NCI-H2196 (cell line): ENCODE data around the gene ZNF112.
"Not testable (repeated sequence)": the region's sequence is repeated elsewhere in the genome, so short reads cannot be mapped to it uniquely, and the experiment has no call there.

ENCODE experiments used
- DNase-seq: peaks from one replicate; lab custom pipeline; 2025; ENCODE audit not compliant: unreplicated experiment; lab: John Stamatoyannopoulos, UW

The ZNF112 gene

DNA sequence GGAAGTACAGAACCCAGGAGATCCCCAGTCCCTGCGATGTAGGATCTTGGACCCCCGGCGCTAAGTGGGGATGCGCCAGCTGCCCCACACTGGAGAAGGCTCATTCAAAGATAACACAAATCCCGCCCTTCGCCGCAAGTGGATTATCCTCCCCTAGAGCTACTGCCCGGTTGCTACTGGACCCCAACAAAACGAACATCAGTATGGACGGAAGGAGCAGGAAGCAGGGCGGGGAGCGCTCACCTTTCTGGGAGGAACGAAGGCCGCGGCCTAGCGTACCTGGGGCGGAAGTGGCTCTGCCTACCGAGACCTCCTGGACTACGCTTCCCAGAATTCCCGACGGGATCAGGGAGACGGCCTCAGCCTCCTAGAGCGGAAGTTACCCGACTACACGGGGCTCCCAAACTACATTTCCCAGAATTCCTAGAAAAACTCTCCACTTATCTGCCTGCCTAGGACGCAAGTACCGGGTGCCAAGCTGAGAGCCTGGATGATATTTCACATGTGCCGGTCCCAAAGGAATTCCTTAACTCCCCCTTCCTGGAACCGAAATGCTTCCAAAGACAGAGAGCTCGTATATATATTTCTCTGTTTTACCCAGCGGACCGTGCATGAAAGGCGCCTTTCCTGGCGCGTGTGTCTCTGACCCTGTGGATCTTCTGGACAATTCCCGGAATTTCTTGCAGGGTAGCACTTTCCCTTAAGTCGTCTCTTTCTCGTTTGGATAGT, at the start of gene ZNF112:
Gene ZNF112 (minus strand): TSS at position 298 of the 729 bp plus-strand sequence. CDS start 16,141 bp downstream, outside the sequence.
- peak; percentile 95 for DNase-seq

DNA sequence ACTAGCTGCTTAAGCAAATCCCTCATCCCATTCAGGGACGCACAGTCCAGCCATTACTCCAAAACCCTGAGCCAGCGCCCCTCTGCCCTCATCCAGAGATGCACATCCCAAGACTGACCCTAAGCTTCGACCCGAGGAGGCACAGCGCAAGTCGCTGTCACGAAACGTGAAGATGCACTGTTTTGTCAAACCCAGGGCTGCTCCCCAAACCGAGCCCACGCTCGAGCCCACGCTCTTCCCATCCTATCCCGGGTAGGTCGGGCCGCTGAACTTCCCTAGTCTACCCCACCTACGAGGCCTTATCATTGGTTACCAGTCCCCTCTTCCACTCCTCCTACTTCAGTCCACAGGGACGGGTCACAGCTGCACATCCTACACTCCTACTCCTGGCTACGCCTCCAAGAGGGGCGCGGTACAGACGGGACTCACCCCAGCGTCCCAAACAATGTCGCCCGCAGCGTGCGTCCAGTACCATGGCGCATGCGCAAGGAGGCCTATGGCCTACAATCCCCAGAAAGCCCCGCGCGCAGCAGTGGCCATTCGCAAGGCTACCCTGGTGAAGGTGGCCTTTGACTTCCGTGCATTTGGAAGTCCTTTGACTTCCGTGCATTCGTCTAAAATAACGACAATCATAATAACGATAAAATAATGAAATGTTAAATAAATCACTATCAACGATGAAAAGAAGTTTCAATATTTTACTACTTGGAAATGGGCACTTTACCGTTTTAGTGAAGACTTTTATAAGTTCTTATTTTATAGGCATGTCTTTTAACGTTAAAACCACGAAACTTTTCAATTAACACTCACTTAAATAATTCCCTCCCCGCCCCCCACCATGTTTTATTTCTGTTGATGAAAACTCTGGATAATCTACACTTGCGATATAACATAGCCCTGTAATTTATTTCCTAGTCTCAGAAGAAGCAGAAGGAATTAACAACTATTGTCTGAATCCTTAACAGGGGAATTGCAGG, 44.9 kb upstream of the ZNF112 start, which contains the start of gene ZNF285:
Gene ZNF285 (minus strand): TSS at position 470 of the 977 bp plus-strand sequence. CDS start 4,395 bp downstream, outside the sequence.
- no peak for DNase-seq

DNA sequence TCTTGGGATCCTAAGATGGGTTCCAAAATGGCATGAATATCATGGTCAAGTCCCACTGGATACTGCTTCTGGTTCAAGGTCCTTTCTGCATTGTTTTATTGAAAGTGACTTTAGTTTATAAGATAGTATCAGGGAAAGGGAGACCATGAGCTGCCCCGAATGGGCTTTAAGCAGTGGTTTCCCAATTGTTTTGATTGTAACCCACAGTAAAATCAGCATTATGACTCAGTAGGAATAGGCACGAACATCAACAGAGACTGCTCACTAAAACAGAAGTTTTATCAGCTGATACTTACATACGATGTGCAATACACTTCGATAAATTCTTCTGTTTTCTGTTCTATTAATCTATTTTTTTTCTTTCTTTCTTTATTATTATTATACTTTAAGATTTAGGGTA, 32.8 kb upstream of the ZNF112 start:
- DNase-seq: not testable (repeated sequence)

DNA sequence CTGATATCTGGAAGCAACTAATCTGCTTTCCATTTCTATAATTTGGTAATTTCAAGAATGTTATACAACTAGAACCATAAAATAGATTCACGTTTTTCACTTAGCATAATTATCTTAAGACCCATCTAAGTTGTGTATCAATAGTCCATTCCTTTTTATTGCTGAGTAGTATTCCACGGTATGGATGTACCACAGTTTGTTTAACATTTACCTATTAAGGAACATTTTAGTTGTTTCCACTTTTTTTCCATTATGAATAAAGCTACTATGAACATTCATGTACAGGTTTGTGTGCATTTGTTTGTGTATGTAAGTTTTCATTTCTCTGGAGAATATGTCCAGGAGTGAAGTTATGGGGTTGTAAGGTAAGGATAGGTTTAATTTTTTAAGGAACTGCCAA, 18.3 kb upstream of the ZNF112 start:
- no peak for DNase-seq

DNA sequence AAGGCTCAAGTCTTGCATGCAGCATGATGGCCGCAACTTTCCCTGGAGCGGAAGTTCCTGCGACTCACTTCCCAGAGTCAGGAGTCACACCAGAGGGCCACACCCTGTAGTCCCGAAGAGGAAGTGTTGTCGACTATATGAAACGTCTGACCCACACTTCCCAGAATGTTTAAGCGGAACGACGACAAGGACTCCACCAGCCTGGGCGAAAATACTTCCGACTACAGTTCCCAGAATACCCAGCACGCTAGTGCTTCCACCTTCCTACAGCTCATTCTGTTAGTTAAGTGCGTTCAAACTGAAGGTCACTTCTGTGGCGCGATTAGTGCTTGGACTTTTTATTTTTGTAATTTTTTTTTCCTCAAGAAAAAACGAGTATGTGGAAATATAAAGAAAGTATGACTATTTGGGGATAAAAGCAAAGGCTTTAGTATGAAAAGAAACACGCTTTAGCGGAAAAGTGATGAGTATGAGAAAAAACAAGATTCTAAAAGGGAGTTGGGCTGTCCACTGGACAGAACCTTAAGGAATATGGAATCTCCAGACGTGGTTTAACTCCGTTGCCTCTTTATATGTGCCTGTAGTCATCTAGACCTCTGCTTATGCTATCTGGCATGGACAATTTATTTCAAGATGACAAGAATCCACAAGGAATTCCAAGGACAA, 15.5 kb upstream of the ZNF112 start:
- DNase-seq: no peak

DNA sequence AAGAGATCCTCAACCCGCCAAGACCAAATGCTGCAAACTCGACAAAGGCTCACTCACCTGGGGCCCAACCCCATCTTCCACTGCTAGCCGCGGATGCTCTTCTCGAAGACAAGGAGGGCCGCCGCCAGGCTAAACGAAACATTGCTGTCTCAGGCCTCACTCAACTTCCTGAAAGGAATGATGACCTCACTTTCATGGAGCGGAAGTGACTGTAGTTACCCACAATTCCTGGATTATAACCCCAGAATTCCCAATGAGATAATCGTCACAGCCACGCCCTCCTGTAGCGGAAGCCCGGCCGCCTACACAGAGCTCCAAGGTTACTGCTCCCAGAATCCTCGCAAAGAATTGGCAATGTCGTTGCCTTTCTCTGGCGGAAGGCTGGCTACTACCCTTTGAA, 10.5 kb upstream of the ZNF112 start:
- no peak for DNase-seq

DNA sequence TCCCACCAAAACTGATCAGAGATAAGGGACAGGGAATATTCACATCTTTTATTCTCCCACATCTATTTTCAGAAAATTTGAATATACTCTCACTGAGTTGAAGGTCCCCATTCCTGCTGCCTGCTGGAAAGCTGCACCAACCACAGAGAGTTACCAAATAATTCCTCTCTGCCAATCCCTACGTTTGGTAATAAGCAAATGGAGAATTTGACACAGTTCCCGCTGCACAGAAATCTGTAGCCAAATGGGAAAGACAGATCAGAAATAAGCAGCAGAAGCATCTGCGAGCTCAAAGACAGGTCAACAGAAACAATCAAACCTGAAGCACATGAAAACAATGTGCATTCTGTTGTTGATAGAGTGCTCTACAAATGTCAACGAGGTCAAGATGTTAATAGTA, 9.9 kb downstream of the ZNF112 start:
- no peak for DNase-seq

DNA sequence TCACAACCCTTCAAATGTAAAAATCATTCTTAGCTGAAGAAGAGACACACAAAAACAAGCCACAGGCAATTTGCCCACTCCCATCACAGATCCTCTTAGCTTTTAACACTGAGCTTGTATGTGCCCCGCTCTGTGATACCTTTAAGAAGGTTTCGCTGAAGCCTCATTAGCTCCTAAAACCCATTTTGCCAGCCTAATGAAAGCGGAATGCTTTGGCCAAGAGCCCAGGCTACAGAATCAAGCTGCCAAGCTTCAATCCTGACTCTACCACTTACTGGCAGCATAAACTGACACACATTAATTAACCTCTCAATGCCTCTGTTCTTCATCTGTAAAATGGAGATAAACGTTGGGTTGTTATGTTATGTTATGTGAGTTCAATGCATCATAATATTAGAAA, 10.5 kb downstream of the ZNF112 start:
- no peak for DNase-seq

DNA sequence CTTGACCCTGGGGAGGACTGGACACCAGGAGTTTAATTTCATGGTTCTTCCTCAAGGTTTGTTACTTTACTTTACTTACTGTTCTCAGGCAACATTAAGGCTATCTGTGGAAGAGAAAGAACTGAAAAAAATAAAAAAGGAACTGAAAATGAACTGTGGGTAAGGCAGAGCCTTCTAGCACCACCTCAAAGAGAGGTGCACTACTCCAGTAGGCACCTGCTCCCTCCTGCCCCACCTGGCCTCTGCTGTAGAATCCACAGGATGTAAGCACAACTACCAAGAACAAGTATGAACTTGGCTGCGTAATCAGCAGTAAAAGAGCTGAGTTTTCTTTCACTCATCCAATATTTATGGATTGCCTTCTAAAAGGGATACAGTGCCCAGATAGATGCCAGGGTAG, 12.2 kb downstream of the ZNF112 start:
- DNase-seq: no peak

DNA sequence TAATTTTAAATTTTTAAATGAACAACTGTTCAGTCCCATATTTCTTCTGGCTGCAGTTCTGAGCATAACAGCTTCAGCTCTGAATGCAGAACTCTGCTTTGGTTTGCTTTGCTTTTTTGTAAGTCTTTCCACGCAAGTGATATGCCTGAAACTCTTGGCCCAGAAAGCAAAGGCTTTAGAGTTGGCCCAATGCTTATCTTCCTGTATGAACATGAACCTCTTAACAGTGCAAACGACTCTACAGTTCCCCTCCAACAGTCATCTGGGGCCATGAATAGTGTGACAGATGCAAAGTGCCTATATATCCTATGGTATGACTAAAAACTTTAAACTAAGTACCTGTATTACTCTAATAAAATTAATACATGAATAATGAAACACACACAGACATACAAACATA, 14.7 kb downstream of the ZNF112 start:
- DNase-seq: no peak

DNA sequence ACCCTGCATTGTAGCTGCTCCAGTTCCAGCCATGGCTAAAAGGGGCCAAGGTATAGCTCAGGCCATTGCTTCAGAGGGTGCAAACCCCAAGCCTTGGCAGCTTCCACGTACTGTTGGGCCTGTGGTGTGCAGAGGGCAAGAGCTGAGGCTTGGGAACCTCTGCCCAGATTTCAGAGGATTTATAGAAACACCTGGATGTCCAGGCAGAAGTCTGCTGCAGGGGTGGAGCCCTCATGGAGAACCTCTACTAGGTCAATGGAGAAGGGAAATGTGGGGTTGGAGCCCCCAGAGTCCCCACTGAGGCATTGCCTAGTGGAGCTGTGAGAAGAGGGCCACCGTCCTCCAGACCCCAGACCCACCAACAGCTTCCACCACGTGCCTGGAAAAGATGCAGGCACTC, 21.8 kb downstream of the ZNF112 start:
- not testable (repeated sequence) for DNase-seq

DNA sequence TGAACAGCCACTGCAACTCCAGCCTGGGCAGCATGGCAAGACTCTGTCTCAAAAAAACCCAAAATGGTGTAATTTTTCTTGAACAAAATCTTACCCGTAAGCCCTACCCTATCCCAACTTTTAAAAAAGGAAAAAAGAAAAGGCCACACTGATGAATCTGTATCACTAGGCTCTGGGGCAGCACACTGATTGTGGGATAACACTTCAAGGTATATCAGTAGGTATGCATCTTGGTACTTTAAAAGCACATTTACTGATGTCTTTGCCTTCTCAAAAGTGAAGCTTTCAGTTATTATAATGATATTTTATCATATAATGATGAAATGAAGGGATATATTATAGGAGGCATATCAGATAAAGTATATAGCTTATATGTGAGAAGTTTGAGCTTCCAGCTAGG, 24.3 kb downstream of the ZNF112 start:
- no peak for DNase-seq

DNA sequence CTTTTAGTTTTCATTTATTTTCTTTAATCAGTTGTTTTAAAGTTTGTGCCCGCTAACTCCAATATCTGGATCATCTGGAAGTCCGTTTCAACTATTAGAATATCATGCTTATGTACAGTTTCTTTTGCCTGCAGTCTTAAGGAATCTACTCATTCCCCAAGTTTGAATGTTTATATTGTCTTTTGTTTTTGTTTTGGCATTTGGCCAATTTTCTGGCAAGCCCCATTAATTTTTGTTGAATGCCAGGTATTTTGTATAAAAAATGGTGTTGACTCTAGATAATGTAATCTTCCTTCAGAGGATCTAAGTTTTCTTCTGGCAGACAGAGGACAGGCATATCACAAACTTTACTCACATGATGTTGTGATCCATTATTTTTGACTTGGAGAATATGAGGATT, 40.6 kb downstream of the ZNF112 start:
- no peak for DNase-seq

DNA sequence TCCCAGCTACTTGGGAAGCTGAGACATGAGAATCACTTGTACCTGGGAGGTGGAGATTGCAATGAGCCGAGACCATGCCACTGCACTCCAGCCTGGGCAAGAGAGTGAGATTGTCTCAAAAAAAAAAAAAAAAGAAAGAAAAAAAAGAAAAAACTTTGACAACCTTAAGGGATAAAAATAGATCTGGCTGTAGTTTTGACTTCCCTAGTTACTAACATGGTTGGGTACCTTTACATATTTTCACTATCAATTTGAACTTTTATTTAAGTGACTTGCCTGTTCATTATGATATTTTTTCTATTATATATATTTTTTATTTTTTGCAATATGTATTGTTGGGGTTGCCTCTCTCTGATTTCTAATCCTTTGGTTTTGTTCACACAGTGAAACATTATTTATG, 43.2 kb downstream of the ZNF112 start:
- DNase-seq: no peak

DNA sequence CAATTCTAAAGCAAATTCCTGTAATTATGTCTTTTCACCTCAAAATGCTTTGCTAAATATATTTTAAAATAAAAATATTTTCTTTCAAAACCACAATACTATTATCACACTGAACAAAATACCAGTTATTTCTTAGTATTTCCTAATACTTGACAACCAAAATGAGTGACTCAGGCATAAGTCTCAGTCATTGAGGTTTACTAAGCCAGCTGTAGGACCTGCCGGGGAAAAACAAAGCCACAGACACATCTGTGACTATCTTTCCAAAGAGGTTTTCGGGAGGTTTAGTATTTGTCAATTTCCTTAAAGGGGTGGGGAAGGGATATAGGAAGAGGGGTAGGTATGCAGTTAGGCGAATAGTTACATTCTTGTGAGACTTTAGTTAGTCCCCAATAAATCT, 48.5 kb downstream of the ZNF112 start:
- no peak for DNase-seq

DNA sequence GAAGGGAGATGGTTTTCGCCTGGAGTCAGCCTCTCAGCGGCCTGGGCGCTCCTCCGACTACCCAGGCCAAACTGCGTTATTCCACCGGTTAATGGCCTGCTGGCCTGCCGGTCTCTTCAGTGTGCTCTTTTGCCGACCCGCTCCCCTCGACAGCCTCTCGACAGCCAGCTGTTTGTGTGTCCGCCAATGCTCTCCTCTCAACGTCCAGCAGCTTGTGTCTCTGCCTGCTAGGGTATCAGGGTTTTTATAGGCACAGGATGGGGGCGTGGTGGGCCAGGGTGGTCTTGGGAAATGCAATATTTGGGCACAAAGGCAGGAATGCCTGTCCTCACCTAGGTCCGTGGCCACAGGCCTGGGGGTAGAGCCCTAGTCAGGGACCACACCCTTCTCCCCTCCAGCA, 50.2 kb downstream of the ZNF112 start:
- no peak for DNase-seq

DNA sequence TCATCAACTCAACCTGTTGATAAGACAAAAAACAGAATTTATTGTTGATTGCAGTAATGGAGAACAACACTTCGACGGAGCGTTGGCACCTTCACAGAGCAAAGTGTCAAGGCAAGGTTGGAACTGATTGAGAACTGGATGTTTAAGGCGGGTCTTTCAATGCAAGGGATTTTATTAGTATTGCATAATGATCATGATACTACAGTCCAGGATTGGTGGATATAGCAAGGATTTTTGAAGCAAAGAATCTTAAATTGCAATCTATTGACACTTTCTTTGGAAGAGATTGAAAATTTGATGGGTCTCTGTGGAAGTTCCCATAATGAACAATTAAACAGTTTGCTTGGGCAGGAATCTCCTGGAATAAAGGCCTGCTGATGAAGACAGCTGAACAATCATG, 51.0 kb downstream of the ZNF112 start:
- DNase-seq: no peak

DNA sequence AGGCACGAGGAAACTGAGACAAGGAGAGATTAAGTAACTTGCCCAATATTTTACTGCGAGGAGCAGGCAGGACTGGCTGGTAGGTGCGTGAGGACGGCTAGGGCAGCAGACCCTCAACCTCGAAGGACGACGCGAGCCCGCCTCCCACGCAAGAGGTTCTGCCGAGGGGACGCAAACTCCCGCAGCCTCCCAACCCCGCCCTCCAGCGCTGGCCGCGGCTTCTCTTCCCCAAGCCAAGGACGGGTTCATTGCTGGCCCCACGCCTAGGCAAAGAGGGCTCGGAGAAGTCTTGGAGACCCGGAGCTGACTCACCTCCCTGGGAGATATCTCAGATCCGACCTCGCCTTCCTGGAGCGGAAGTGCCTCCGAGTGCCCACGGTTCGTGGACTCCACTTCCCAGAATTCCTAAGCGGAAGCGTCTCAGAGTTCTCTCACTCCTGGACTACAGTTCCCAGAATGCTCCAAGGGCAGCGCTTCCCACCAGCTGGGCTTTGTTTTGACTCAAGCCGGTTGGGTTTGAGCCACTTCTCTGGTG, 51.8 kb downstream of the ZNF112 start, which contains the start of gene ZNF235:
Gene ZNF235 (minus strand): TSS at position 367 of the 535 bp plus-strand sequence. CDS start 1,621 bp downstream, outside the sequence.
- peak; percentile 93 for DNase-seq

DNA sequence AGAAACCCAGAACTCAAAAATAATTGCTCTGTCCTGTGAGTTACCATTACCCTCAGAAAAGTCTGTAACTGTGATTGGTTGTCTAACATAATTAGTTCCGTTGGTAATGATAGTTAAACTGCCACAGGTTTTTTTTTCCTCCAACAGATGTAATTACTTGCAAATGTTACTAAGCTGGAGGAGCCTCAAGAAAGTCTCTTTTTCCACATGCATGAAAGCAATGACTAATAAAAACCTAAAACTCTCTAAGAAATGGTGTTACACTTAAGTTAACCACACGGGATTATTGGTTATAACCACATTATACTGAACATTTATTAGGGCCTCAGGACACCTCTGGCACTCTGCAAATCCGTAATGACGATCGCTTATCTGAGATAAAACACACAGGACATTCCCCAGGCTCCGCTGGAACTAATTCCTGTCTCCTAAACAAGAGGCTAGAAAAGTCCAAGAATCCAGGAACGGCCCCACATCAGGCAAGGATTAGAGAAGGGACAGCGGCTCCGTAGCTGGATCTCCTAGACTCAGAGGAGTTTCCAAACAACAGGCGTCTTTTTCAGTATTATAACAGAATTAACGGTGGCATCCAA, 52.4 kb downstream of the ZNF112 start:
- no peak for DNase-seq

DNA sequence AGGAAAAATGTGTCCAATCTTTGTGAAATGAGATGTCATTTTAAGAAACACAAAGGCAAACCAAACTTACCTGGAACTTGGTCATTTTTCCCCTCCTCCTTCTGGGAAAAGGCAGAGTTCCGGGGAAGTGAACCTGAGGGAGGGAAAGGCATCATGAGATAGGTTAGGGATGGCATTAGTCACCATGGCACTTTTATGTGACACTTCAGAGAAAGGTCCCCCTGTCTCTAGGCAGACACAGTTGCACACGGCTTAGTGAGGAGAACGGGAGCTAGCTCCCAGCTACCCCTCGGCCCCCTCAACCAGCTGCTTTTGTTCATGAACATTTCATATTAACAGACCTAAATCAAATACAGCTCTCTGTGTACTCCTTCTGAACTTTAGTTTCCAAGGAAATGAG, 53.2 kb downstream of the ZNF112 start:
- DNase-seq: no peak

DNA sequence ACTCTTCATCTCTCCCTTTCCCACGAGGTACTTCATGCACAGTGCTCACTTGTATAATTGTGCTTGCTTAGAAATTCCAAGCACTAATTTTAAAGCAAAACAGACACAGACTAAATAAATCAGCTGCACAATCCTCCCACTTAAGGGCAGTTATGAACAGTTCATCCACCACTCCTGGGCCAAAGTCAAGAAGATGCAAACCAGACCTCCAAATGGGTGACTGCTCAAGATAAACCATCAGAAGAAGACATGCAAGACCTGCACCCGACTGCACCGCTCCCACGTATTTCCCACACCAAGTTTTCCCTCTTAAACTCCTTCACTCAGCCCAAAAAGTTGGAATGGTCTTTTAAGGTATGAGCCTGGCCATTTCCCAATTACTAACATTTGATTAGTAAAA, 71.5 kb downstream of the ZNF112 start:
- no peak for DNase-seq
